Heart left ventricle (tissue), 13 donors: ENCODE measurements around the gene PAEP.

Experiments used
- CTCF ChIP-seq, 12 donors: fragments of 200-600 bp; sonication (generic) in 4 of 12; IDR thresholded peaks; one replicate each; pipeline versions ENCODE4 v1.5.0 to v1.8.0; 2018 to 2022; ENCODE audit warnings: antibody characterized with exemption in 12 of 12, mild to moderate bottlenecking in 5 of 12
- POLR2A ChIP-seq, 2 donors: fragments of 450-650 bp; IDR thresholded peaks; one replicate each; pipeline ENCODE4 v1.6.1; 2017; ENCODE audit warnings: antibody characterized with exemption in 2 of 2, mild to moderate bottlenecking in 2 of 2, moderate library complexity in 2 of 2
- donor health status: ischemic (EF 13 %, LVEDD 7.1; RV severe dilation, severe dysfunction).
- donor health status: DM: no; HTN: yes; CAD: no.
- donor health status: DM: no; HTN: no; CAD: no.
- donor health status: ischemic (EF 25% LVEDD 6.9; RV normal size, moderate dysfunction).
- donor health status: ischemic (EF 25% LVEDD 5.7; RV mildly dilated, moderate dysfunction).
- donor health status: ischemic (EF 35%, LVEDD 5.7; RV mildly dilated, moderate dysfunction).
- donor health status: nonischemic (EF 11% LVEDD 7.7; RV severe dilation, severe dysfunction).
- donor health status: DM: yes; HTN: yes; CAD: no.
- donor health status: PGD.
- donor health status: ischemic (EF 29% LVEDD 5.4; RV normal size, mild dysfunction).
- donor health status: nonischemic (EF 23%, LVEDD 6.1; RV moderate dilation, normal function).

DNA sequence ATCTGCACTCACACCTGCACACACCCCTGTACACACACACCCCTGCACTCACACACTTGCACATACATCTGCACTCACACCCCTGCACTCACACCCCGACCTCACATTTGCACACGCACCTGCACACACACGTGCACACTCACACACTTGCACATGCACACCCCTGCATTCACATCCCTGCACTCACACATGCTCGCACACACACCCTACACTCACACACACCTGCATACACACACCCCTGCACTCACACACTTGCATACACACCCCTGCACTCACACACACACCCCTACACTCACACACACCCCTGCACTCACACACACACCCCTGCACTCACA lies 50.3 kb downstream of the PAEP start:
- TF ChIP-seq CTCF (IDR thresholded peaks at IDR 0.05) (no peak), POLR2A (IDR thresholded peaks at IDR 0.05) (no peak)
